Natural killer cell (primary cell): Measurements from ENCODE around the gene DLAT. TPM values are rescaled to one million over a fixed set of nuclear protein-coding genes. Genes with fewer than 3 reads are reported as not detected.
"Not testable (repeated sequence)": the region's sequence is repeated elsewhere in the genome, so short reads cannot be mapped to it uniquely, and the experiment has no call there.

Experiments used
- ATAC-seq, 3 donors: fragments of 150-1000 bp in 2 of 3; fragments of 200-7000 bp in 1 of 3; cut with Tn5 transposase; 1 replicate in 1 of 3; 2 replicates in 2 of 3; pipeline ENCODE4 v1.10.0; 2021; ENCODE audit warnings: mild to moderate bottlenecking in 2 of 3, moderate library complexity in 2 of 3
- DNase-seq, 2 donors: peaks; one replicate each; pipeline versions ENCODE4 v3.0.0 to v3.0.0-alpha.2; 2013 to 2021; ENCODE audit warnings: mixed read lengths in 1 of 2
- H3K27ac ChIP-seq: one replicate; pipeline ENCODE4 v1.5.1; 2013; ENCODE audit warnings: mild to moderate bottlenecking, low read length
- H3K27me3 ChIP-seq: one replicate; pipeline ENCODE4 v1.6.1; 2013; ENCODE audit warnings: low read length; ENCODE audit not compliant: control insufficient read depth, insufficient read depth
- H3K36me3 ChIP-seq: one replicate; pipeline ENCODE4 v1.6.1; 2013; ENCODE audit warnings: low read length; ENCODE audit not compliant: control insufficient read depth, insufficient read depth
- H3K4me1 ChIP-seq: one replicate; pipeline ENCODE4 v1.6.1; 2013; ENCODE audit warnings: low read length; ENCODE audit not compliant: control insufficient read depth, insufficient read depth
- H3K4me3 ChIP-seq: one replicate; pipeline ENCODE4 v1.5.1; 2013; ENCODE audit warnings: low read length
- H3K9me3 ChIP-seq: one replicate; pipeline ENCODE4 v1.6.1; 2013; ENCODE audit warnings: low read length; ENCODE audit not compliant: control insufficient read depth, insufficient read depth
- H3K27ac Mint-ChIP-seq, 2 donors: one replicate each; pipeline ENCODE4 v1.8.0; 2022; ENCODE audit warnings: mild to moderate bottlenecking in 2 of 2, mixed read lengths in 2 of 2, moderate library complexity in 1 of 2
- H3K27me3 Mint-ChIP-seq, 2 donors: one replicate each; pipeline ENCODE4 v1.8.0; 2022; ENCODE audit warnings: low read depth in 2 of 2, mixed read lengths in 2 of 2
- H3K36me3 Mint-ChIP-seq: one replicate; pipeline ENCODE4 v1.8.0; 2022; ENCODE audit warnings: mixed read lengths
- H3K4me1 Mint-ChIP-seq, 2 donors: one replicate each; pipeline ENCODE4 v1.8.0; 2022; ENCODE audit warnings: mixed read lengths in 2 of 2
- H3K4me3 Mint-ChIP-seq: one replicate; pipeline ENCODE4 v1.8.0; 2022; ENCODE audit warnings: mild to moderate bottlenecking, moderate library complexity, mixed read lengths
- H3K9me3 Mint-ChIP-seq, 2 donors: one replicate each; pipeline ENCODE4 v1.8.0; 2022; ENCODE audit warnings: mixed read lengths in 2 of 2
- CTCF ChIP-seq: fragments of 200-600 bp; IDR thresholded peaks from one replicate; pipeline ENCODE4 v1.8.0; 2022; ENCODE audit warnings: antibody characterized with exemption
- WGBS: methylation state at CpG from one replicate; pipeline ENCODE4 v1.1.7; 2013; ENCODE audit warnings: missing lambda C conversion rate; ENCODE audit not compliant: insufficient coverage; 5-methylcytosine and 5-hydroxymethylcytosine counted together
- intact Hi-C: fragments of 100-400 bp; cut with micrococcal nuclease; formaldehyde crosslinking; loops from one replicate; pipeline ENCODE4 v1.14.2; 2022
- total RNA-seq, 4 donors: library from RNA; stranded (reverse); fragments of 120-200 nt in 1 of 4; gene quantifications; one replicate each; pipeline versions ENCODE4 v1.2.3 to v1.2.4, GENCODE V29; 2013 to 2022

DLAT gene
- total RNA-seq, 3 donors from 2014 or later (not counting 1 experiment from before 2014, with no cell fraction given), result 12.6 to 16.2 (median 15.5) TPM

GRCh38 chr11:112086422-112087191 lies 61.4 kb downstream of the DLAT start, which contains the start of the genes SDHD and TIMM8B:
TSS of gene SDHD (plus strand) at chr11:112086873. CDS start at chr11:112086908, 35 bp downstream.
TSS of gene TIMM8B (minus strand) at chr11:112086756. CDS start at chr11:112086723, 33 bp downstream.
- Histone ChIP-seq H3K36me3 (peaks cover 57% of the 10 kb centered on the region), H3K4me3 (peak within 1 kb of the TSS; percentile 72), H3K27me3 (no peaks in the 10 kb centered on the region), H3K9me3 (no peaks in the 10 kb centered on the region), H3K4me1 (peaks cover 14% of the 10 kb centered on the region), H3K27ac (peak within 1 kb of the TSS; percentile 69)
- WGBS, result under 1% methylated on average over 45 of the region's 45 CpGs
- intact Hi-C loops, result loop anchor here (1.0 to 2.0 kb wide), 3 partner anchors 12 to 207 kb away; partner anchors contain the start of genes CFAP68, FDXACB1, NKAPD1 and PIH1D2
- peak; percentile 26 for TF ChIP-seq CTCF
- H3K36me3 Mint-ChIP-seq, result peaks cover 23% of the 10 kb centered on the region
- DNase-seq (peak; percentile 92 to 100), ATAC-seq (peak; percentile 88 to 93 (median 90))
- H3K4me3 Mint-ChIP-seq, result peak within 1 kb of the TSS; percentile 100
- H3K9me3 Mint-ChIP-seq, result no peaks in the 10 kb centered on the region
- no peaks in the 10 kb centered on the region for H3K27me3 Mint-ChIP-seq
- H3K4me1 Mint-ChIP-seq, result peaks cover 46% of the 10 kb centered on the region in 2 donors
- peak within 1 kb of the TSS; percentile 97 to 99 for H3K27ac Mint-ChIP-seq

- Mint-ChIP-seq H3K27me3 (no peaks in the 10 kb centered on the region), H3K36me3 (peaks cover 23% of the 10 kb centered on the region), H3K4me3 (peak overlapping the region; percentile 100), H3K4me1 (peaks cover 46% of the 10 kb centered on the region in 2 donors), H3K9me3 (no peaks in the 10 kb centered on the region), H3K27ac (peak overlapping the region; percentile 97 to 99)
- intact Hi-C loops, result loop anchor here (2.0 kb wide), 1 partner anchor 160 kb away; no protein-coding TSS in a partner anchor
- TF ChIP-seq CTCF, result no peak
- peaks cover 56% of the 10 kb centered on the region for H3K36me3 ChIP-seq
- no peaks in the 10 kb centered on the region for H3K9me3 ChIP-seq
- ATAC-seq (no peak), DNase-seq (no peak)
- WGBS, result 27% methylated on average over 10 of the region's 10 CpGs
- no peaks in the 10 kb centered on the region for H3K27me3 ChIP-seq
- peak overlapping the region; percentile 72 for H3K4me3 ChIP-seq
- H3K27ac ChIP-seq, result peak overlapping the region; percentile 69
- peaks cover 14% of the 10 kb centered on the region for H3K4me1 ChIP-seq
These were observed 62.0 kb downstream of the DLAT start for GRCh38 chr11:112087212-112087611.

- H3K4me1 ChIP-seq, DNase-seq, H3K9me3 Mint-ChIP-seq, H3K4me3 Mint-ChIP-seq, H3K9me3 ChIP-seq, intact Hi-C loops, H3K27me3 Mint-ChIP-seq, H3K4me1 Mint-ChIP-seq, H3K27ac Mint-ChIP-seq, H3K27ac ChIP-seq, H3K4me3 ChIP-seq, ATAC-seq, H3K36me3 Mint-ChIP-seq, H3K27me3 ChIP-seq: not testable (repeated sequence)
- WGBS, result no CpG with 5 or more reads among the region's 2 CpGs
- peaks cover 49% of the 10 kb centered on the region for H3K36me3 ChIP-seq
These were observed 70.1 kb downstream of the DLAT start for GRCh38 chr11:112095302-112095701.

GRCh38 chr11:112096194-112096593 lies 71.0 kb downstream of the DLAT start:
- Histone ChIP-seq H3K27ac (no peak overlapping the region), H3K4me3 (no peak overlapping the region), H3K4me1 (no peaks in the 10 kb centered on the region), H3K9me3 (no peaks in the 10 kb centered on the region), H3K36me3 (peaks cover 42% of the 10 kb centered on the region), H3K27me3 (no peaks in the 10 kb centered on the region)
- peaks cover 4 to 5% of the 10 kb centered on the region in 2 donors for H3K4me1 Mint-ChIP-seq
- no peak for DNase-seq
- H3K27ac Mint-ChIP-seq, result no peak overlapping the region
- intact Hi-C loops, result no loop called here
- no peaks in the 10 kb centered on the region for H3K27me3 Mint-ChIP-seq
- H3K9me3 Mint-ChIP-seq, result no peaks in the 10 kb centered on the region
- no peaks in the 10 kb centered on the region for H3K36me3 Mint-ChIP-seq
- TF ChIP-seq CTCF, result no peak
- H3K4me3 Mint-ChIP-seq, result no peak overlapping the region
- ATAC-seq, result no peak
